Erythroblast (primary cell): ENCODE measurements around the gene RYR1.

Experiments
- GATA1 ChIP-seq: IDR thresholded peaks from 2 replicates; pipeline ENCODE4 v1.6.1; 2011; ENCODE audit warnings: low read depth, mild to moderate bottlenecking, control low read depth, low read length, moderate library complexity
- POLR2A ChIP-seq: IDR thresholded peaks from 2 replicates; pipeline ENCODE4 v1.6.1; 2011; ENCODE audit warnings: mild to moderate bottlenecking, low read length

DNA sequence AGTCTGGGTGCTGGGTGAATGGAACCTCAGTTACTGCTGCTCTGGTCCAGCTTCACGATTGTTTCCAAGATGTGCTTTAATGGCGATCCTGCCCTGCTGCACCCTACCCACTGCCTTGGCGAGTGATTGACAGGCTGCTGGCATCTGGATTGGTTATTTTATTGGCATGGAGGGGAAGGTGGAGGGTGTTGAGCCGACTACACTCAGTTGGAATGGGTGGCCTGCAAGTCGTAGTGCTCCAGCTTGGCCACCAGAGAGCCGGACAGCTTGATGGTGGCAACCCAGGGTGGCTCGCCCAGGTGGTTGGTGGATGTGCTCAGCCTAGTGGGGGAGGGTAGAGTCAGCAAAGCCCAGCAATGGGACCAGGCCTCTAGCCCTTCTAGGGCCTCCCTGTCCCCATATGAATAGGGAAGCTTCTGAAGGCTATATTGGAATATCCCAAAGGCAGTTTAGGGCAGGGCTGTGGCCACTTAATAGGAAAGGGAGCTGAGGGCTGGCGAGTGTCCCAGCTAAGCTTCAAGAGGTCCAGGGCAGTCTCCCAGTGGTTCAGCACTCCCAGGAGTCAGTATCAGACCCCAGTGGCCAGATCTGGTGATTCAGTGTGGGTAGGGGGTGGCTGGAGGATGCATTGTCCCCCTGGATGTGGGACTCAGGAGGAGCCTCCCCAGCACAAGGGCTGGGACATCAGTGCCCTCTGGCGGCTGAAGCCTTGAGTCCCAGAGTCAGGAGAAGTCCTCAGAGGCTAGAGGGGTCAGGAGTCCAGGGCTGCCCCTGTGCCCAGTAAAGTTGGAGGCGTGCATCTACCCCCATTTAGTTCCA is 49.1 kb upstream of the RYR1 start:
- TF ChIP-seq POLR2A (peak; percentile 25), GATA1 (no peak)
